Measurements from ENCODE around the gene RBM38. TPM values are rescaled to one million over a fixed set of nuclear protein-coding genes. Genes with fewer than 3 reads are reported as not detected.

The RBM38 gene
- total and polyA plus RNA-seq, 9 of the 15 experiments (the other 6 are each of a cell fraction or from before 2014, with no cell fraction given) = 0.28 to 82.4 (median 33.2) TPM

DNA sequence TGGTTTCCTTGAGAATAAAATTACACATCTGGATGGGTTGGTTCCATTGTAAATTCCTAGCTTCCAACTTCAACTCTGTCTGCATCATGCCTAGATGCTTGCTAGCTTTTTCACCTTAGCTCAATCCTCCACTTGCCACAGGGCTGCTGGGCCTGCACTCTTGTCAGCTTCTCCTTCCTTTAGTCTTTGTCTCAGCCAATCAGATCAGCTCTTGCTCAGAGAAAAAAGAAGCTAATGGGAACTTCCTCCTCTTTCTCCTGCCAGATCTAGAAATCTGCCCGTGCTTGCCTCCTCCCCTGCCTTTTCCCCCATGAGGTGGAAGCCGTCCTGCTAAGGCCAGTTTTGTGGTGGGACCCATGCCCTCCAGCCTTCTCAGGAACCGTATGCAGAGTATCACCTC lies 21.6 kb upstream of the RBM38 start:
- H3K4me3 ChIP-seq = no peak overlapping the region
- no peak for DNase-seq (ENCODE audit: extremely low read depth in 1 of 4, low spot score in 3 of 4)
- H3K9me1 ChIP-seq (ENCODE audit: control insufficient read depth, insufficient read depth, low read length) = no peaks in the 10 kb centered on the region
- H3K9me3 ChIP-seq (replicated peaks; ENCODE audit: control insufficient read depth, insufficient read depth, low read depth, low read length) = no peaks in the 10 kb centered on the region
- no peaks in the 10 kb centered on the region for H3K79me2 ChIP-seq (ENCODE audit: control insufficient read depth, insufficient read depth, low read length)
- peaks cover 99% of the 10 kb centered on the region for H3K36me3 ChIP-seq (ENCODE audit: control insufficient read depth, insufficient read depth, low read length)
- H3K27me3 ChIP-seq (ENCODE audit: control insufficient read depth in 2 of 2, insufficient read depth in 2 of 2, low read length in 2 of 2) = no peaks in the 10 kb centered on the region
- TF ChIP-seq RBM15 (IDR thresholded peaks at IDR 0.05; ENCODE audit: insufficient read depth, low read length) = no peak
- no peak for TF ChIP-seq BACH1 (tag; IDR thresholded peaks at IDR 0.05)
- no peak for TF ChIP-seq ZNF239 (CRISPR knock-in tag; IDR thresholded peaks at IDR 0.05)
- no peak for TF ChIP-seq CEBPG (CRISPR knock-in tag; IDR thresholded peaks at IDR 0.05)
- no peak for TF ChIP-seq CEBPG (tag; conservative IDR thresholded peaks at IDR 0.05 in 1 of 2, IDR thresholded peaks at IDR 0.05 in 1 of 2)
- TF ChIP-seq TAF9B (IDR thresholded peaks at IDR 0.05; ENCODE audit: partially characterized antibody) = no peak
- TF ChIP-seq, protein P1, sequence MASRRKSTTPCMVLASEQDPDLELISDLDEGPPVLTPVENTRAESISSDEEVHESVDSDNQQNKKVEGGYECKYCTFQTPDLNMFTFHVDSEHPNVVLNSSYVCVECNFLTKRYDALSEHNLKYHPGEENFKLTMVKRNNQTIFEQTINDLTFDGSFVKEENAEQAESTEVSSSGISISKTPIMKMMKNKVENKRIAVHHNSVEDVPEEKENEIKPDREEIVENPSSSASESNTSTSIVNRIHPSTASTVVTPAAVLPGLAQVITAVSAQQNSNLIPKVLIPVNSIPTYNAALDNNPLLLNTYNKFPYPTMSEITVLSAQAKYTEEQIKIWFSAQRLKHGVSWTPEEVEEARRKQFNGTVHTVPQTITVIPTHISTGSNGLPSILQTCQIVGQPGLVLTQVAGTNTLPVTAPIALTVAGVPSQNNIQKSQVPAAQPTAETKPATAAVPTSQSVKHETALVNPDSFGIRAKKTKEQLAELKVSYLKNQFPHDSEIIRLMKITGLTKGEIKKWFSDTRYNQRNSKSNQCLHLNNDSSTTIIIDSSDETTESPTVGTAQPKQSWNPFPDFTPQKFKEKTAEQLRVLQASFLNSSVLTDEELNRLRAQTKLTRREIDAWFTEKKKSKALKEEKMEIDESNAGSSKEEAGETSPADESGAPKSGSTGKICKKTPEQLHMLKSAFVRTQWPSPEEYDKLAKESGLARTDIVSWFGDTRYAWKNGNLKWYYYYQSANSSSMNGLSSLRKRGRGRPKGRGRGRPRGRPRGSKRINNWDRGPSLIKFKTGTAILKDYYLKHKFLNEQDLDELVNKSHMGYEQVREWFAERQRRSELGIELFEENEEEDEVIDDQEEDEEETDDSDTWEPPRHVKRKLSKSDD (conservative IDR thresholded peaks at IDR 0.05; ENCODE audit: low read length) = no peak
- no peak for TF ChIP-seq ZNF79 (CRISPR knock-in tag; IDR thresholded peaks at IDR 0.05; ENCODE audit: low read depth)
- TF ChIP-seq BHLHE40 (IDR thresholded peaks at IDR 0.05; ENCODE audit: low read length) = no peak
- TF ChIP-seq, protein P2, sequence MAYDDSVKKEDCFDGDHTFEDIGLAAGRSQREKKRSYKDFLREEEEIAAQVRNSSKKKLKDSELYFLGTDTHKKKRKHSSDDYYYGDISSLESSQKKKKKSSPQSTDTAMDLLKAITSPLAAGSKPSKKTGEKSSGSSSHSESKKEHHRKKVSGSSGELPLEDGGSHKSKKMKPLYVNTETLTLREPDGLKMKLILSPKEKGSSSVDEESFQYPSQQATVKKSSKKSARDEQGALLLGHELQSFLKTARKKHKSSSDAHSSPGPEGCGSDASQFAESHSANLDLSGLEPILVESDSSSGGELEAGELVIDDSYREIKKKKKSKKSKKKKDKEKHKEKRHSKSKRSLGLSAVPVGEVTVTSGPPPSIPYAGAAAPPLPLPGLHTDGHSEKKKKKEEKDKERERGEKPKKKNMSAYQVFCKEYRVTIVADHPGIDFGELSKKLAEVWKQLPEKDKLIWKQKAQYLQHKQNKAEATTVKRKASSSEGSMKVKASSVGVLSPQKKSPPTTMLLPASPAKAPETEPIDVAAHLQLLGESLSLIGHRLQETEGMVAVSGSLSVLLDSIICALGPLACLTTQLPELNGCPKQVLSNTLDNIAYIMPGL (CRISPR knock-in tag; IDR thresholded peaks at IDR 0.05) = no peak
- TF ChIP-seq, protein P3, sequence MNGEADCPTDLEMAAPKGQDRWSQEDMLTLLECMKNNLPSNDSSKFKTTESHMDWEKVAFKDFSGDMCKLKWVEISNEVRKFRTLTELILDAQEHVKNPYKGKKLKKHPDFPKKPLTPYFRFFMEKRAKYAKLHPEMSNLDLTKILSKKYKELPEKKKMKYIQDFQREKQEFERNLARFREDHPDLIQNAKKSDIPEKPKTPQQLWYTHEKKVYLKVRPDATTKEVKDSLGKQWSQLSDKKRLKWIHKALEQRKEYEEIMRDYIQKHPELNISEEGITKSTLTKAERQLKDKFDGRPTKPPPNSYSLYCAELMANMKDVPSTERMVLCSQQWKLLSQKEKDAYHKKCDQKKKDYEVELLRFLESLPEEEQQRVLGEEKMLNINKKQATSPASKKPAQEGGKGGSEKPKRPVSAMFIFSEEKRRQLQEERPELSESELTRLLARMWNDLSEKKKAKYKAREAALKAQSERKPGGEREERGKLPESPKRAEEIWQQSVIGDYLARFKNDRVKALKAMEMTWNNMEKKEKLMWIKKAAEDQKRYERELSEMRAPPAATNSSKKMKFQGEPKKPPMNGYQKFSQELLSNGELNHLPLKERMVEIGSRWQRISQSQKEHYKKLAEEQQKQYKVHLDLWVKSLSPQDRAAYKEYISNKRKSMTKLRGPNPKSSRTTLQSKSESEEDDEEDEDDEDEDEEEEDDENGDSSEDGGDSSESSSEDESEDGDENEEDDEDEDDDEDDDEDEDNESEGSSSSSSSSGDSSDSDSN (IDR thresholded peaks at IDR 0.05; ENCODE audit: borderline replicate concordance in 1 of 2, low read depth in 2 of 2, low read length in 2 of 2) = no peak
- TF ChIP-seq, protein P4, sequence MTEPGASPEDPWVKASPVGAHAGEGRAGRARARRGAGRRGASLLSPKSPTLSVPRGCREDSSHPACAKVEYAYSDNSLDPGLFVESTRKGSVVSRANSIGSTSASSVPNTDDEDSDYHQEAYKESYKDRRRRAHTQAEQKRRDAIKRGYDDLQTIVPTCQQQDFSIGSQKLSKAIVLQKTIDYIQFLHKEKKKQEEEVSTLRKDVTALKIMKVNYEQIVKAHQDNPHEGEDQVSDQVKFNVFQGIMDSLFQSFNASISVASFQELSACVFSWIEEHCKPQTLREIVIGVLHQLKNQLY (CRISPR knock-in tag; conservative IDR thresholded peaks at IDR 0.05) = no peak
- BruUV-seq (replicated peaks) = no TSS peak
- no peak overlapping the region for H3K9ac ChIP-seq (ENCODE audit: insufficient read depth in 1 of 2, low read depth in 2 of 2, low read length in 2 of 2)
- H2AFZ ChIP-seq (ENCODE audit: low read depth, low read length) = no peak overlapping the region
- H3K4me2 ChIP-seq (ENCODE audit: insufficient read depth, low read length) = no peak overlapping the region
- FAIRE-seq = peak; percentile 26
- ATAC-seq = no peak
- in situ Hi-C loops (cut with MboI) (no loop called here), intact Hi-C loops (cut with micrococcal nuclease) (no loop called here)
- CTCF ChIA-PET (ENCODE audit: low intra/inter-chr PET ratio) = no interaction called here
- 79% methylated on average over 3 of the region's 3 CpGs for WGBS (ENCODE audit: insufficient coverage, low coverage, missing lambda C conversion rate)
- H3K27ac ChIP-seq (ENCODE audit: extremely low read depth, low read depth, low read length) = no peak overlapping the region
- peaks cover 0 to 3% of the 10 kb centered on the region in 2 experiments; a peak in 1 of 5 replicates for H3K4me1 ChIP-seq (replicated peaks in 1 of 2; ENCODE audit: control insufficient read depth in 2 of 2, insufficient read depth in 2 of 2, low read length in 2 of 2)
- H4K20me1 ChIP-seq (replicated peaks; ENCODE audit: control insufficient read depth, insufficient read depth, low read length) = no peaks in the 10 kb centered on the region
- POLR2A ChIA-PET = interaction anchor here (0.5 to 0.9 kb wide), 3 partner anchors 9 to 200 kb away, joined by 3 read pairs; no protein-coding TSS in a partner anchor
